Neural progenitor cell (in vitro differentiated cells): ENCODE measurements around the gene ATG9A. TPM values are rescaled to one million over a fixed set of nuclear protein-coding genes. Genes with fewer than 3 reads are reported as not detected.

Experiments
- DNase-seq: peaks from one replicate; pipeline ENCODE4 v3.0.0-alpha.2; 2016; ENCODE audit warnings: low spot score
- H2AFZ ChIP-seq: fragments of 200-600 bp; sonication (generic); replicated peaks from 2 replicates; pipeline ENCODE4 v1.6.1; 2016; ENCODE audit warnings: antibody characterized with exemption
- H3F3A ChIP-seq: fragments of 200-600 bp; sonication (generic); 2 replicates; pipeline ENCODE4 v1.6.1; 2016; ENCODE audit warnings: antibody characterized with exemption, low read depth
- H3K27ac ChIP-seq: fragments of 200-600 bp; sonication (generic); 2 replicates; pipeline ENCODE4 v1.5.1; 2016; ENCODE audit warnings: mild to moderate bottlenecking
- H3K27me3 ChIP-seq: fragments of 200-600 bp; sonication (generic); 2 replicates; pipeline ENCODE4 v1.6.1; 2016; ENCODE audit warnings: mild to moderate bottlenecking, moderate library complexity
- H3K36me3 ChIP-seq: fragments of 200-600 bp; sonication (generic); 2 replicates; pipeline ENCODE4 v1.5.1; 2016
- H3K4me1 ChIP-seq: fragments of 200-600 bp; sonication (generic); 2 replicates; pipeline ENCODE4 v1.6.1; 2016; ENCODE audit warnings: mixed run types
- H3K4me2 ChIP-seq: fragments of 200-600 bp; sonication (generic); 2 replicates; pipeline ENCODE4 v1.6.1; 2016
- H3K4me3 ChIP-seq: fragments of 200-600 bp; sonication (generic); 2 replicates; pipeline ENCODE4 v1.5.1; 2016
- H3K79me2 ChIP-seq: fragments of 200-600 bp; sonication (generic); 2 replicates; pipeline ENCODE4 v1.6.1; 2016; ENCODE audit warnings: low read depth
- H3K9ac ChIP-seq: fragments of 200-600 bp; sonication (generic); 2 replicates; pipeline ENCODE4 v1.6.1; 2016
- H3K9me3 ChIP-seq: fragments of 200-600 bp; sonication (generic); 2 replicates; pipeline ENCODE4 v1.5.1; 2016; ENCODE audit warnings: low read depth
- H4K20me1 ChIP-seq: fragments of 200-600 bp; sonication (generic); 2 replicates; pipeline ENCODE4 v1.6.1; 2016; ENCODE audit warnings: low read depth
- H3K27ac Mint-ChIP-seq: 3 replicates; pipeline ENCODE4 v1.8.0; 2021; ENCODE audit warnings: mixed read lengths
- H3K27me3 Mint-ChIP-seq: 2 replicates; pipeline ENCODE4 v1.8.0; 2022; ENCODE audit warnings: low read depth, mild to moderate bottlenecking, inconsistent platforms, moderate library complexity, mixed read lengths; ENCODE audit not compliant: insufficient read depth
- H3K36me3 Mint-ChIP-seq: 3 replicates; pipeline ENCODE4 v1.8.0; 2021; ENCODE audit warnings: mixed read lengths
- H3K4me1 Mint-ChIP-seq: 3 replicates; pipeline ENCODE4 v1.8.0; 2021; ENCODE audit warnings: mixed read lengths
- H3K4me3 Mint-ChIP-seq: 3 replicates; pipeline ENCODE4 v1.8.0; 2021; ENCODE audit warnings: mild to moderate bottlenecking, moderate library complexity, mixed read lengths
- H3K9me3 Mint-ChIP-seq: 3 replicates; pipeline ENCODE4 v1.8.0; 2020; ENCODE audit warnings: mixed read lengths
- EZH2 ChIP-seq: fragments of 200-600 bp; sonication (generic); IDR thresholded peaks from 2 replicates; pipeline ENCODE4 v1.6.1; 2017; ENCODE audit warnings: antibody characterized with exemption, mild to moderate bottlenecking, moderate library complexity
- EZH2phosphoT487 ChIP-seq: fragments of 200-600 bp; sonication (generic); IDR thresholded peaks from 2 replicates; pipeline ENCODE4 v1.6.1; 2017; ENCODE audit warnings: antibody characterized with exemption
- total RNA-seq: library from RNA; depleted of rRNA; stranded (reverse); fragments of >200 nt; gene quantifications from 2 replicates; pipeline ENCODE4 v1.2.3, GENCODE V29; 2015; ENCODE audit warnings: low replicate concordance
- TF ChIP-seq, protein P1 (sequence below): fragments of 200-600 bp; sonication (generic); IDR thresholded peaks from 2 replicates; pipeline ENCODE4 v1.5.1; 2017; ENCODE audit warnings: antibody characterized with exemption, mild to moderate bottlenecking

Gene ATG9A
- total RNA-seq, 1 donor from 2014 or later: 32.7 TPM

DNA sequence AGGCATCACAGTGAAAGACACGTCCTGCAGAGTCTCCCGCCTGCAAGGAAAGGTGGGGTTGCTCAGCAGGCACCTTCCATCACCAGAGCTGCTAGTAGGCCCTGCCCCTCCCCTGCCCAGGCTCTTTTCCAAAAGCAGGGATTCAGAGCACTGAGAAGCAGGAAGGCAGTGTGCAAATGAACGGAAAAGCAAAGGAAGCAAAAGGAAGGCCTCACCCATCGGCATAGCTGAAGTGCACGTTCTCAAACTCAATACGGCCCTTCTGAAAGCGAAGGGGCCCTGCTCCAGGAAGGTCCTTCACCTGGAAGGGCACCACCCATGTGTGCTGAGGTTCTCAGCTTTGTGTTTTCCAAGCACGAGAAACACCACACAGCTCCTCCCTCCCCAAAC, 16.4 kb downstream of the ATG9A start:
- H3K9me3 ChIP-seq: no peaks in the 10 kb centered on the region
- H3K4me1 ChIP-seq: peaks cover 4% of the 10 kb centered on the region
- H3K9ac ChIP-seq: no peak overlapping the region
- no peaks in the 10 kb centered on the region for H3K9me3 Mint-ChIP-seq
- no peak for DNase-seq
- H3K27ac ChIP-seq: no peak overlapping the region
- H4K20me1 ChIP-seq: peaks cover 8% of the 10 kb centered on the region
- H3K4me3 ChIP-seq: no peak overlapping the region
- H3F3A ChIP-seq: peaks cover 6% of the 10 kb centered on the region
- no peak overlapping the region for H3K4me3 Mint-ChIP-seq
- H3K36me3 ChIP-seq: no peaks in the 10 kb centered on the region
- peaks cover 15% of the 10 kb centered on the region for H3K4me1 Mint-ChIP-seq
- no peaks in the 10 kb centered on the region for H3K79me2 ChIP-seq
- no peak overlapping the region for H3K27ac Mint-ChIP-seq
- peaks cover 8% of the 10 kb centered on the region for H3K27me3 Mint-ChIP-seq
- no peak for TF ChIP-seq EZH2phosphoT487
- TF ChIP-seq, protein P1, sequence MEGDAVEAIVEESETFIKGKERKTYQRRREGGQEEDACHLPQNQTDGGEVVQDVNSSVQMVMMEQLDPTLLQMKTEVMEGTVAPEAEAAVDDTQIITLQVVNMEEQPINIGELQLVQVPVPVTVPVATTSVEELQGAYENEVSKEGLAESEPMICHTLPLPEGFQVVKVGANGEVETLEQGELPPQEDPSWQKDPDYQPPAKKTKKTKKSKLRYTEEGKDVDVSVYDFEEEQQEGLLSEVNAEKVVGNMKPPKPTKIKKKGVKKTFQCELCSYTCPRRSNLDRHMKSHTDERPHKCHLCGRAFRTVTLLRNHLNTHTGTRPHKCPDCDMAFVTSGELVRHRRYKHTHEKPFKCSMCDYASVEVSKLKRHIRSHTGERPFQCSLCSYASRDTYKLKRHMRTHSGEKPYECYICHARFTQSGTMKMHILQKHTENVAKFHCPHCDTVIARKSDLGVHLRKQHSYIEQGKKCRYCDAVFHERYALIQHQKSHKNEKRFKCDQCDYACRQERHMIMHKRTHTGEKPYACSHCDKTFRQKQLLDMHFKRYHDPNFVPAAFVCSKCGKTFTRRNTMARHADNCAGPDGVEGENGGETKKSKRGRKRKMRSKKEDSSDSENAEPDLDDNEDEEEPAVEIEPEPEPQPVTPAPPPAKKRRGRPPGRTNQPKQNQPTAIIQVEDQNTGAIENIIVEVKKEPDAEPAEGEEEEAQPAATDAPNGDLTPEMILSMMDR: no peak
- no peak for TF ChIP-seq EZH2
- H2AFZ ChIP-seq: no peak overlapping the region
- no peaks in the 10 kb centered on the region for H3K27me3 ChIP-seq
- H3K4me2 ChIP-seq: no peak overlapping the region
- H3K36me3 Mint-ChIP-seq: peaks cover 13% of the 10 kb centered on the region

DNA sequence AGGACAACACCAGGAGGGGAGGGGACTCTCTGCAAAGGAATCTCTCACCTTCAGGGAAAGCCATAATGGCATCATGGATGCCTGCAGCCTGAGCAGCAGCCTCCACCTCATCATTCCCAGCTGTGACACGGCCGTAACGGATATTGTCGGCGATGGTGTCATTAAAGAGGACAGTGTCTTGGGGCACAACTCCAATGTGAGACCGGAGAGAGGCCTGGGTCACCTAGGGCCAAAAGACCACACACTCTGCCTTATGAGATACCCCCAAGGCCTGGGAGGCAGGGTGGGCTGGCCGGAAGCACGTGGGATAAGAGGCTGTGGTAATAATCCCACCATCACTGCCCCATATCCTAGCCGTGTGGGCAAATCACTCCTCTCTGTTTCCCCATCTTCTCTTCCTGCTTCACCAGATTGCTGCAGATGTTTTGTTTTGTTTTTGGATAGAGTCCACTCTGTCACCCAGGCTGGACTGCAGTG, 18.5 kb downstream of the ATG9A start:
- no peak for DNase-seq
- H3K27ac Mint-ChIP-seq: no peak overlapping the region
- Histone ChIP-seq H3K4me3 (no peak overlapping the region), H4K20me1 (no peaks in the 10 kb centered on the region), H3K9ac (no peak overlapping the region), H3K9me3 (no peaks in the 10 kb centered on the region), H2AFZ (no peak overlapping the region), H3K4me1 (peaks cover 7% of the 10 kb centered on the region), H3F3A (peaks cover 22% of the 10 kb centered on the region), H3K4me2 (no peak overlapping the region), H3K27me3 (no peaks in the 10 kb centered on the region), H3K79me2 (no peaks in the 10 kb centered on the region), H3K36me3 (no peaks in the 10 kb centered on the region), H3K27ac (no peak overlapping the region)
- H3K27me3 Mint-ChIP-seq: peaks cover 5% of the 10 kb centered on the region
- H3K36me3 Mint-ChIP-seq: peaks cover 12% of the 10 kb centered on the region
- no peaks in the 10 kb centered on the region for H3K9me3 Mint-ChIP-seq
- H3K4me1 Mint-ChIP-seq: peaks cover 18% of the 10 kb centered on the region
- no peak overlapping the region for H3K4me3 Mint-ChIP-seq
- TF ChIP-seq EZH2 (no peak), EZH2phosphoT487 (no peak)
- TF ChIP-seq, protein P1: no peak

DNA sequence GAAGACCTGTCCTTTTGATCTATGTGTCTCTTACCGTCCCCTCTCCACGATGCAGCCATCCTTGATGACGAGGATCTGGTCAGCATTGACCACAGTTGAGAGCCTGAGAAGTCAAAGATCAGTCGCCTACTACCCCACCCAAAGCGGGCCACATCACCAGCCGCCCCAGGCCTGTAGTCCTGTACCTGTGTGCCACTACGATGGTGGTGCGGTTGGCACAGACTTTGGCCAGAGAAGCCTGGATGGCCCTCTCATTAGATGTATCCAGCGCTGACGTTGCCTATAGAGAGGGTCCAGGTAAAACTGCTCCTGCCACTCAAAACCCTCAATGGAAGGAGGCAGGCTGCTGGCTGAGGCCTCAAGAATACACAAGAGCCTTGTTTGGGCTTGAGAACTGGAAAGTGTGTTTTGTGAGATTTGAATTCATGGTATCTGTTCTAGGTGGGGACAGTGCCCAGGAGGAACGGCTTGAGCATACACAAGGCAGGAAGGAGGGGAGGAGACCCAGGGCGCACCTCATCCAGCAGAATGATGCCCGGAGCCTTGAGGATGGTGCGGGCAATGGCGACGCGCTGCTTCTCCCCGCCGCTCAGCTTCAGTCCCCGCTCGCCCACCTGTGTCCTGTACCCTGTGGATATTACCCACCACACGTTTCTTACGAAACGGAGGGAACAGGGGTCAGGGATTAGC, 19.1 kb downstream of the ATG9A start:
- peaks cover 12% of the 10 kb centered on the region for H3K36me3 Mint-ChIP-seq
- H2AFZ ChIP-seq: no peak overlapping the region
- no peaks in the 10 kb centered on the region for H3K9me3 ChIP-seq
- H3K4me3 Mint-ChIP-seq: peak overlapping the region; percentile 25
- H4K20me1 ChIP-seq: no peaks in the 10 kb centered on the region
- no peak for DNase-seq
- H3K4me1 ChIP-seq: peaks cover 7% of the 10 kb centered on the region
- H3K4me1 Mint-ChIP-seq: peaks cover 19% of the 10 kb centered on the region
- H3K4me3 ChIP-seq: no peak overlapping the region
- H3K27ac ChIP-seq: no peak overlapping the region
- peak overlapping the region; percentile 21 for H3K27ac Mint-ChIP-seq
- H3K9ac ChIP-seq: no peak overlapping the region
- peaks cover 5% of the 10 kb centered on the region for H3K27me3 Mint-ChIP-seq
- H3K36me3 ChIP-seq: no peaks in the 10 kb centered on the region
- no peaks in the 10 kb centered on the region for H3K9me3 Mint-ChIP-seq
- H3F3A ChIP-seq: peaks cover 22% of the 10 kb centered on the region
- H3K27me3 ChIP-seq: no peaks in the 10 kb centered on the region
- no peaks in the 10 kb centered on the region for H3K79me2 ChIP-seq
- no peak for TF ChIP-seq EZH2
- TF ChIP-seq, protein P1: no peak
- no peak for TF ChIP-seq EZH2phosphoT487
- no peak overlapping the region for H3K4me2 ChIP-seq
